Measurements from ENCODE around the gene PRCD. TPM values are rescaled to one million over a fixed set of nuclear protein-coding genes. Genes with fewer than 3 reads are reported as not detected.

The PRCD gene
- total RNA-seq, 4 donors from 2014 or later, result 1.2 to 5.1 (median 3.8) TPM

GRCh38 chr17:76541739-76542454 is 2.1 kb downstream of the PRCD start:
- intact Hi-C loops (cut with DNase I), result no loop called here
- H3K27ac ChIP-seq (replicated peaks in 1 of 4), result no peak overlapping the region
- H3K27me3 ChIP-seq, result peaks cover 5 to 42% (median 11%) of the 10 kb centered on the region in 4 donors
- H3K36me3 ChIP-seq, result peaks cover 0 to 4% (median 0%) of the 10 kb centered on the region in 4 donors
- H3K9me3 ChIP-seq, result no peaks in the 10 kb centered on the region
- H3K4me1 ChIP-seq, result peaks cover 63 to 94% (median 79%) of the 10 kb centered on the region in 4 donors
- DNase-seq (ENCODE audit: extremely low spot score), result no peak
- 87% methylated on average over 10 of the region's 10 CpGs for WGBS
- TF ChIP-seq, protein P1, sequence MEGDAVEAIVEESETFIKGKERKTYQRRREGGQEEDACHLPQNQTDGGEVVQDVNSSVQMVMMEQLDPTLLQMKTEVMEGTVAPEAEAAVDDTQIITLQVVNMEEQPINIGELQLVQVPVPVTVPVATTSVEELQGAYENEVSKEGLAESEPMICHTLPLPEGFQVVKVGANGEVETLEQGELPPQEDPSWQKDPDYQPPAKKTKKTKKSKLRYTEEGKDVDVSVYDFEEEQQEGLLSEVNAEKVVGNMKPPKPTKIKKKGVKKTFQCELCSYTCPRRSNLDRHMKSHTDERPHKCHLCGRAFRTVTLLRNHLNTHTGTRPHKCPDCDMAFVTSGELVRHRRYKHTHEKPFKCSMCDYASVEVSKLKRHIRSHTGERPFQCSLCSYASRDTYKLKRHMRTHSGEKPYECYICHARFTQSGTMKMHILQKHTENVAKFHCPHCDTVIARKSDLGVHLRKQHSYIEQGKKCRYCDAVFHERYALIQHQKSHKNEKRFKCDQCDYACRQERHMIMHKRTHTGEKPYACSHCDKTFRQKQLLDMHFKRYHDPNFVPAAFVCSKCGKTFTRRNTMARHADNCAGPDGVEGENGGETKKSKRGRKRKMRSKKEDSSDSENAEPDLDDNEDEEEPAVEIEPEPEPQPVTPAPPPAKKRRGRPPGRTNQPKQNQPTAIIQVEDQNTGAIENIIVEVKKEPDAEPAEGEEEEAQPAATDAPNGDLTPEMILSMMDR (IDR thresholded peaks at IDR 0.05), result no peak
- no peak for TF ChIP-seq POLR2A (IDR thresholded peaks at IDR 0.05; ENCODE audit: low read depth)
- no peak for TF ChIP-seq EP300 (IDR thresholded peaks at IDR 0.05)
- TF ChIP-seq POLR2AphosphoS5 (IDR thresholded peaks at IDR 0.05), result no peak
- H3K4me3 ChIP-seq, result no peak overlapping the region

DNA sequence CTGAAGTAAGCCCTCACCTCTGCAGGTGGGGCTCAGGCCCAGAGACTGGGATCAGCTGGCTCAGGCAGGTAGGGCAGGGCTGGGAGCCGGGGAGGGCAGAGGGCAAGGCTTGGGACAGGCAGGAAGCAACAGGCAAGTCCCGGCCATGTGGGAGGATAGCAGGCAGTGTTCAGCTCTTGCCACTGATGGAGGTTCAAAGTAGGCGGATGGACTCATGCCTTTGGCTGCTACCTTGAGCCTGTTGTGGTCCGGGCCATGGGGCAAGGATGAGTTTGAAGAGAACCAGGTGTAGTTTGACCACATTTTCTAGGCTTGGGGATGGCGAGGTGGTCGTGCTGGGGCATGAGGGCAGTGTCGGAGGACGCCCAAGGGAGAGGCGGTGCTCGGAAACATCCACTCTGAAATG is 2.7 kb downstream of the PRCD start:
- DNase-seq (ENCODE audit: extremely low spot score), result no peak

DNA sequence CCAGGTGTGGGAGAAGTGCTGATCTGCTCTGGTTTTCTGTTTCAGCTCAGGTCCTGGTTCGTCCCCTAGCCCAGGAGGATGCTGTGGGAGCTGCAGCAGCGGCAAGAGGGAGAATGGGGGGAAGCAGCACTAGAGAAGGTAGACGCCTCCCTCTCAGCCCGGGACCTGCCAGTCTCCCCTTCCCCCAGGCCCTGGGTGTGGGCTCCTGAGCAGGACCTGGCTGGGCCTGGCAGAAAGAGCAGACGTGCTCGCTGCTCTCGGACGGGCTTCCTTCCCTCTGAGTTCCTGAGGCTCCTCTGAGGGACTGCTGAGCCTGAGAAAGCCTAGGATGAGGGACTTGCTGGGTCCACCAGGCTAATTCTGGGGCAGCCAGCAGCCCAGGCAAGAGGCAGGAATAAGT is 3.1 kb downstream of the PRCD start:
- Histone ChIP-seq H3K9me3 (no peaks in the 10 kb centered on the region), H3K4me3 (no peak overlapping the region), H3K4me1 (peaks cover 64 to 89% (median 74%) of the 10 kb centered on the region in 4 donors), H3K27me3 (peaks cover 4 to 33% (median 7%) of the 10 kb centered on the region in 4 donors), H3K27ac (replicated peaks in 1 of 4) (no peak overlapping the region), H3K36me3 (peaks cover 0 to 4% (median 0%) of the 10 kb centered on the region in 4 donors)
- no peak for TF ChIP-seq POLR2A (IDR thresholded peaks at IDR 0.05; ENCODE audit: low read depth)
- TF ChIP-seq POLR2AphosphoS5 (IDR thresholded peaks at IDR 0.05), result no peak
- TF ChIP-seq, protein P1 (IDR thresholded peaks at IDR 0.05), result no peak
- TF ChIP-seq EP300 (IDR thresholded peaks at IDR 0.05), result no peak
- 87% methylated on average over 4 of the region's 8 CpGs for WGBS
- no peak for DNase-seq (ENCODE audit: extremely low spot score)
- intact Hi-C loops (cut with DNase I), result no loop called here

More for the DNA sequence above, 2.7 kb downstream of the PRCD start:
- intact Hi-C loops (cut with DNase I), result no loop called here
- Histone ChIP-seq H3K4me3 (no peak overlapping the region), H3K4me1 (peaks cover 67 to 94% (median 78%) of the 10 kb centered on the region in 4 donors), H3K27ac (replicated peaks in 1 of 4) (no peak overlapping the region), H3K36me3 (peaks cover 0 to 4% (median 0%) of the 10 kb centered on the region in 4 donors), H3K27me3 (peaks cover 5 to 38% (median 8%) of the 10 kb centered on the region in 4 donors), H3K9me3 (no peaks in the 10 kb centered on the region)
- 89% methylated on average over 10 of the region's 10 CpGs for whole genome bisulfite sequencing
- TF ChIP-seq POLR2AphosphoS5 (IDR thresholded peaks at IDR 0.05), result no peak
- no peak for TF ChIP-seq EP300 (IDR thresholded peaks at IDR 0.05)
- TF ChIP-seq, protein P1 (IDR thresholded peaks at IDR 0.05), result no peak
- TF ChIP-seq POLR2A (IDR thresholded peaks at IDR 0.05; ENCODE audit: low read depth), result no peak

DNA sequence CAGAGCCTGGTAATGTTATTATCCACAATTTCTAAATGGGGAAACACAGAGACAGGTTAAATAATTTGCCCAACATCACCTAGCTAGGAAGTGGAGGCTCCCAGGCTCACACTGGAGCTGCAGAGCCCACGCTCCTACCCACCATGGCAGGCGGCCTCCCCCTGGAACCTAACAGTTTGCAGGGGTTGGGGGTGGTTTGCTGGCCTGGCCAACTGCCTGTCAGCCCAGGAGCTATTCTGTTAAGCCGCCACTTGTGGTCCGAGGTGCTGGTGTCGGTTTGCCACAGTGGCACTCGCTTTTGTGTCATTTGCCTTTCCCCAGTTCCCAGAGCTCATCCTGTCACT is 3.6 kb downstream of the PRCD start:
- Histone ChIP-seq H3K4me1 (peaks cover 60 to 85% (median 70%) of the 10 kb centered on the region in 4 donors), H3K27me3 (peaks cover 0 to 29% (median 4%) of the 10 kb centered on the region in 4 donors), H3K4me3 (no peak overlapping the region), H3K9me3 (no peaks in the 10 kb centered on the region), H3K36me3 (peaks cover 0 to 4% (median 0%) of the 10 kb centered on the region in 4 donors), H3K27ac (replicated peaks in 1 of 4) (no peak overlapping the region)
- TF ChIP-seq POLR2AphosphoS5 (IDR thresholded peaks at IDR 0.05) (no peak), EP300 (IDR thresholded peaks at IDR 0.05) (no peak), POLR2A (IDR thresholded peaks at IDR 0.05; ENCODE audit: low read depth) (no peak)
- TF ChIP-seq, protein P1 (IDR thresholded peaks at IDR 0.05), result no peak
- intact Hi-C loops (cut with DNase I), result no loop called here
- DNase-seq (ENCODE audit: extremely low spot score), result no peak
- WGBS, result 67% methylated on average over 5 of the region's 6 CpGs

All from esophagus muscularis mucosa (tissue), 4 donors.